Measurements from ENCODE around the gene PNPLA6.

GRCh38 chr19:7527516-7528191 lies 7.9 kb upstream of the PNPLA6 start:
- no peak for TF ChIP-seq CTCF (IDR thresholded peaks at IDR 0.05)
- TF ChIP-seq POLR2A (IDR thresholded peaks at IDR 0.05): no peak

All from right lobe of liver (tissue), 4 donors.